ENCODE results near the gene MYO1G. TPM values are rescaled to one million over a fixed set of nuclear protein-coding genes. Genes with fewer than 3 reads are reported as not detected.

The MYO1G gene
- total RNA-seq, 1 experiment from 2014 or later = not detected

DNA sequence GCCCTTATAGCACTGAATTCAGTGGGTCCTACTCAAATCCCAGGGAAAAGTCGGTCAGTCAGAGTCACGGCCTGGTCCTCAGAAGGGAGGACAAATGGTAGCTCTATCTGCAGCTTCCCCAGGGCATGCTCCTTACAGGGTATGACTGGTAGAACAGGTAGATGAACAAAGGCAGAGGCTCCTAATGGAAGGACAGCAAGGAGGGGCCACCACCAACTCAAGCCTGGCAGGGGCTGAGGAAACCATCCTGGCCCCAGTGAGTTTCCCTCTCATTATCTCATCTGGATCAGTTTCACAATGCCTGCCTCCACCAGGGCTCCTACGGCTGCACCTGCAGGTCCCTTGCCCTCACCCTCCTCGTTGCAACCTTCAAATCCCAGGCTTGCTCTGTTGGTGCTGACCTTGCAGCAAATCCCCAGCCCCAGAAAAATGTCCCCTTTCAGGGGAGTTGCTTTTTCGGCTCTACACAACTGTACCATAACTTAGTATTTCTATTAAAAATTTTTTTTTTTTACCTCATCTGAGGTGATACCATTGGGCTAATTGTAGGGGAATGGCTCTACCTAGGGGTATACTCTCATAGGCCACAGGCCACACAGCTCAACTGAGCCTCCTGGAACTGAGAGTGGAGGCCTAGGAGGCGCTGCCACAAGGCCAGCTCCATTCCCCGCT lies 2.4 kb upstream of the MYO1G start:
- no peak for DNase-seq (ENCODE audit: low read depth)

DNA sequence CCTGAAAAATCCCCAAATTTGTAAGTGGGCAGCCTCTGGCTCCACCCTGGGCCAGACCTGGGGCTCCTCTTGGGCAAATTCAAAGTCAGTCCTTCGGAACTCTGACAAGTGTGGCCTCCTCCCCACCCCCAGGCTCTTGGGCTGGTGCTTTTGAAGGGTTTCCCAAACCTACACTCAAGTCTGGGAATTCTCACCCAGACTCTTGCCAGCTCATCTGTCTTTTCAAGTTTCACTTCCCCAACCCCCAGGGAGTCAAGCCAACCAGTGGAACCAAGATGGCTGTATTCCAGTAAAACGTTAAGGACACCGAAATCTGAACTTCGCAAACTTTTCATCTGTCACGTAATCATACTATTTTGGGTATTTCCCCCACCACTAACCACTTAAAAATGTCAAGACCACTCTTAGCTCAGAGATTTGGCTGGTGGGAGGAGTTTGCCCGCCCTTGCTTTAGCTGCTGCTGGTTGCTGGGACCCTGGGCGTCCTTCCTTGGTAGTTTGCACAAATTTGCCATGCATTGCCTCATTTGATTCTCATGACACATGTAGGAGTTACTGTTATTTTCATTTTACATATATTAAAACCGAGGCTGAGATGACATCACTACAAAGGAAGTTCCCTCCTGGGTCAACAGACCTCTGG lies 1.7 kb upstream of the MYO1G start:
- no peak for DNase-seq (ENCODE audit: low read depth)

DNA sequence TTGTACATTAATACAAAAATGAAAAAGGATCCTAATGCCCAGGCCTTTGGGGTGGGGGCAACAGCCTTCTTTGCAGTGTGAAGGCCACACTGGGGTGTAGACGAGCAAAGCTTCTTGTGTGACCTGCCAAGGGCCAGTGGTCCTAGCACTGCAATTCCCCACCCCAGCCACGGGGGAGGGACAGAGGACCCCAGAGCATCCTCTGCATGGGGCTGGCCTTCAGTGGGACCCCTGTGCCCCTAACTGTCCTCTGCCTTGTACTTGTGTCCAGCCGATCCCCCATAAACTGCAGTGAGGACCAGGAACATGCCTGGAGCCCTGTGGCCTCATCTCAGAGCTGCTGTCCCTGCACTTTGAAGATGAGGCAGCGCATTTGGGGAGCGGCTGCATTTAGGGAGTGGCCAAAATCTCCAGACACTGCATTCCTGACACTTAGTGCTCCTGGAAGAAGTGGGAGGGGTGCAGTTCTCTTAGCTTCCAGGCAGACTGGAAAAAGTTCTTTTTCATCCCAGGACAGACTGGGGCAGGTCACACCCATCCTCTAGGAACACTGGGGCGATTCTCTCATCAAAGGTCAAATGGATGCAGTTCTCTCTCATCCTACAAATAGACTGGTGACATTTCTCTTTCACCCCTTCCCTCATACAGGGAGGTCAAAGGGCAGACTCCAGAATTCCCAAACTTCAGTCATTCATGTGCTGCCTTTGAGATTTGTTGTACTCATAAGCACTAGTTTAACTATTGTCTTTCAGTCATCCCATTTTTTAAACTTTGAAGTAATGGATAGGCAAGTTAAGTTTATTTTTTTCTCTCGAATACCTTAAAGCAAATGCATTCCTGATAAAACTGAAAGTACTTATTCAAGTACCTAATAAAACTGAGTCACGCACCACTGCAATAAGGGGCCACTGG lies 922 bp upstream of the MYO1G start:
- DNase-seq (ENCODE audit: low read depth) = no peak

GRCh38 chr7:44977959-44978335 lies 868 bp downstream of the MYO1G start:
- DNase-seq (ENCODE audit: low read depth) = no peak

GRCh38 chr7:44977304-44977958 lies 1.4 kb downstream of the MYO1G start:
- no peak for DNase-seq (ENCODE audit: low read depth)

DNA sequence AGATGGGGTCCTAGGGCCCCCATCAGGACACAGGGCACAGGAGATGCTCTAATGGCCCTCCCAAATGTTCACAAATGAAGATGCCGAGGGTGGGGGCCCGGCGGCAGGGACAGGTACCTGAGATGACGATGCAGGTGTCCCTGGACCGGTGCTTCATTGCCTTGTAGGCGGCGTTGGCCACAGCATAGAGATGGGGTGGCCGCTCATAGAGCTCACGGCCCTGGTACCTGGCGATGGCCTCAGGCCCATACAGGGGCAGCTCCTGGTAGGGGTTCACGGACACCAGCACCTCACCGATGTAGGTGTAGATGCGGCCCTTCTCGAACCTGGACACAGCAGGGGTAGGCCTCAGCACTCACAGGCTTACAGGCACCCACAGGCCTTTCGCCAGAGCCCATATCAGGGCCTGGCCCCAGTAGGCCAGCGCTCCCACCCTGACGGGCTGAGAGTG lies 2.0 kb downstream of the MYO1G start:
- no peak for DNase-seq (ENCODE audit: low read depth)

DNA sequence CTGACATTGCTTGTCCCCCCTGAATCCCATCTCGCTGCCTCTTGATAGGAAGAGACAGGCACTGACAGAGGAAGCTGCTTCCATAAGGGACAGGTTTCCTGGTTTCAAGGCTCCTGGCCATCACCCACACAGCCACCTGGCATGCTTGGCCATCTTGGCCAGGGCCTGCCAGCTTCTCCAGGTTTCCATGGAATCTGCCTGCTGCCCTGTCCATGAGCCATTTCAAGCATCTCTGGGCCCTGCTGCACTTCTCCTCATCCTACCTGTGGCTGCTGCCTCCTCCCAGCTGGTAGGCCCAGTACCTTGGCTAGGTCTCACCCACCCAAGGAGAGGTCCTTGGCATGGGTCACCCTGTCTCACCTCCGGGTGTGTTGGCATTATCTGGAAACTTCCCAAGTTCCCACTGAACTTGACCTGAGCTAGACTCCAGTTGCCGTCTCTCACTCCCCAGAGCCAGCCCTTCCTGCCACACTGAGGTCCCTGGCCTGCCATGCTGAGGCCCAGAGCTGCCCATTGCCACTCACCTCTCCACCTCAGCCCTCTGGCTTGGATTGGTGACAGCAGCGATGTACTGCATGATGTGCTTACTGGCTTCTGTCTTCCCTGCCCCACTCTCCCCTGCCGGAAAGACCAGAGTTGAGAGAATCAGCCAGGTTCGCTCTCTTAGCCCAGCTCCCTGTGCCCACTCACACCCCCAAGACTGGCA lies 2.6 kb downstream of the MYO1G start:
- DNase-seq (ENCODE audit: low read depth) = no peak

DNA sequence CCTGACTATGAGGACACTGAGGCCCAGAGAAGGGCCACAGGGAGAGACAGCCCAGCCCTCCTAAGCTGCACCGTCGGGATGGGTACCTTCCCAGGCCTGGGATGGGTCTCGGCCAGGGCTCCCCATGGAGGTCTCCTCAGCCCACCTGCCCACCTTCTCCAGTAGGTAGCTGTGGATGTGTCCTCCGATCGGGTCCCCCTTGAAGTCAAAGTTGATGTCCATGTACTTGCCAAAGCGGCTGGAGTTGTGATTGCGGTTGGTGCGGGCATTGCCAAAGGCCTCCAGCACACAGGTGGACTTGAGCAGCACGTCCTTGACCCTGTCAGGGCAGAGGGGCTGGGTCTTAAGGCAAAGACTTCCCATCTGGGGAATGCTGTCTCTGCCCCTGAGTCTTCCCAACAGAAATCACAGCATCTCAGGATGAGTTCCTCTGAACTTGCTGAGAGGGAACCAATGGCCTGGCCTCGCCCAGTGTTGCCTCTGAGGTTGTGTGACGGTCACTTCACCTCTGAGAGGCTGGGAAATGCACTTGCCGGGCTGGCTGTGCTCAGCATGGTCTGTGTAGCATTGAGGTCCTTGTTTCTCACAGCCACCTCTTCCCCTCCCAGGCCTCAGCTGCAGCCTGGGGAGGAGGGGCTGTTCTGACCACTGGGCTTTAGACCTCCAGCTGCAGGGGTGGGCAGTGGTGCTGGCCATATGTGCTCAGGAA lies 3.3 kb downstream of the MYO1G start:
- no peak for DNase-seq (ENCODE audit: low read depth)

- DNase-seq (ENCODE audit: low read depth) = no peak
Measured at GRCh38 chr7:44974549-44974948, 4.3 kb downstream of the MYO1G start.

DNA sequence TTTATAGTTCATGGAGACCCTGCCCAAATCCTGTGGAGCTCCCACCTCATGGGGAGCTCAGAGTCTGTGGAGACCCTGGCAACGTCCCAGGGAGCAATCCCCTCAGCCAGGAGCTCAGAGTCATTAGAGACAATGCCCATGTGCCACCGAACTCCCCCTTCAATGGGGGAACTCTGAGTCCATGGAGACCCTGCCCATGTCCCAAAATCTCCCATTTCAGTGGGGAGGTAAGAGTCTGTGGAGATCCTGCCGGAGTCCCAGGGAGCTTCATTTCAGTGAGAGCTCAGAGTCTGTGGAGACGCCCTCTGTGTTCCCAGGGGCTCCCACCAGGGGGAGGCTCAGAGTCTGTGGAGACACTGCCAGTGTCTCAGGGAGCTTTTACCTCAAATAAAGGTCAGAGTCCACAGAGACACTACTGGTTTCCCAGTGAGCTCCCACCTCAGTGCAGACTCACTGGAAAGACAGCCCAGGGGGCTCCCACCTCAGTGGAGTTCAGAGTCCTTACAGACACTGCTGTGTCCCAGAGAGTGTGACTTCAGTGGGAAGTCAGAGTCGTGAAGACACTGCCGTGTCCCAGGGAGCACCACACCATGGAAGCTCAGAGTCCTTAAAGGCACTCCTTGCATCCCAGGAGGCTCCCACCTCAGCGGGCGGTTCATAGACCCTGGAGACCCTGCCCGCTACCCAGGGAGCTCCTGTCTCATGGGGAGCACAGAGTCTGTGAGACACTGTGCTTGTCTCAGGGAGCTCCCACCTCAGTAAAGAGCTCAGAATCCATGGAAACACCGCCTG lies 5.0 kb downstream of the MYO1G start:
- no peak for DNase-seq (ENCODE audit: low read depth)

DNA sequence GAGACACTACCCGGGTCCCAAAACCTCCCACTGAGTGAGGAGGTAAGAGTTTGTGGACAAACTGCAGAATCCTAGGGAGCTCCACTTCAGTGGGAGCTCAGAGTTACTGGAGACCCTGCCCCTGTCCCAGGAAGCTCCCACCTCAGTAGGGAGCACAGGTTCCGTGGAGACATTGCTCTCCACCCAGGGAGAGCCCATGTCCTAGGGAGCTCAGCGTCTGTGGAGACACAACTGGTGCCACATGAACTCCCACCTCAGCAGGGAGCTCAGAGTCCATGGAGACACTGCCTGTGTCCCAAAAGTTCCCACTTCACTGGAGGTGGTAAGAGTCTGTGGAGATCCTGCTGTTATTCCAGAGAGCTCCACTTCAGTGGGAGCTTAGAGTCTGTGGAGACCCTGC lies 6.3 kb downstream of the MYO1G start:
- DNase-seq (ENCODE audit: low read depth) = no peak

DNA sequence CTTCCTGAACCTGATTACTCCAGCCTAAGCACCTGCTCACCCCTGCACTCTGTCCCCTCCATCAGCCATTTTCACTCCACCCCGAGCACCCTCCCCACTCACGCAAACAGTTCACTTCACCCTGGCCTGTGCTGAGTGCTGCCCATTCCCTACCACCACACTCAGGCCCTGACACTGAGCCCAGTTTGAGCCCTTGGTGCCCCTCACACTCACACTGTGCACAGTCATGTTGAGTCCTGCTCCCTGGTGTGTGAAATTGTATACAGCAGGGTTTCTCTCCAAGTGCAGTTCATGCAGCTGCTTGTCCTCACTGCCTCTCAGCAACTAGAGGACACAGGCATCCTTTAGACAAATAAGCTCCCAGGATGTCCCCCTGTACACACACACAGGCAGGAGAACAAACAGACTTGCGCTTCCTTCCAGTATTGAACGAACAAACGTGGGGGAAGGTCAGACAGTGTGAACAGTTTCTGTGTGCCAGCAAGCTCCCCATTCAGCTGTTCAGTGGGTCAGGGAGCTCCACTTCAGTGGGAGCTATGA lies 6.8 kb downstream of the MYO1G start:
- no peak for DNase-seq (ENCODE audit: low read depth)

DNA sequence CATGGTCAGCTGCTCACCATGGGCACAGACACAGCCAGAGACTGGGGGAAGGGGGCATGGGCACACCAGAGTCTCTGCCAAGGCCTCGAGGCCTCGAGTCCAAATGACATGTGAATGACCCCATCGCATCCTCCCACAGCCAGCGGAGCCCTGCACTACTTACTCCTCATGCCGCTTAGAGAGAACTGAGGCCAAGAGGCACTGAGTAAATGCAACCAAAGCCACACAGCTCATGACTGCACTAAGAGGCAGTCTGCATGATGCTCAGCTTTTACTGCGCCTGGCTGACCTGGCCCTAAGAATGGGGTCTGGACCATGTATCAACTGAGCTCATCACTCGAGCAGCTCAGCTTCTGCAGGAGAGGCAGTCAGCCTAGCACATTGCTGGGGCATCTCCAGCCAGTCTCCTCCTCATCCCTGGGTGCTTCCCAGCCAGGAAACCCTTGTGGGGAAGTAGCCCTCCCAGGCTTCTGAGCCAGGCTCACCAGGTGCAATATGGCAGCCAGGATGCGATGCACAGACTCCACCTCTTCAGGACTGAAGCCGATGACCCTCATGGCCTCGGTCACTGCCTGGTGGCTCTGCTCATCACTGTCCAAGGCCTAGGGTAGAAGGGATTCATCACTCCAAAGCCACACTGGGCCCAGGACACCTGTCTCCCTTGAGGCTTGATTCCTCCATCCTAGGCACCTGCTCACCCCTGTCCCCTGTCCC lies 7.5 kb downstream of the MYO1G start:
- no peak for DNase-seq (ENCODE audit: low read depth)

DNA sequence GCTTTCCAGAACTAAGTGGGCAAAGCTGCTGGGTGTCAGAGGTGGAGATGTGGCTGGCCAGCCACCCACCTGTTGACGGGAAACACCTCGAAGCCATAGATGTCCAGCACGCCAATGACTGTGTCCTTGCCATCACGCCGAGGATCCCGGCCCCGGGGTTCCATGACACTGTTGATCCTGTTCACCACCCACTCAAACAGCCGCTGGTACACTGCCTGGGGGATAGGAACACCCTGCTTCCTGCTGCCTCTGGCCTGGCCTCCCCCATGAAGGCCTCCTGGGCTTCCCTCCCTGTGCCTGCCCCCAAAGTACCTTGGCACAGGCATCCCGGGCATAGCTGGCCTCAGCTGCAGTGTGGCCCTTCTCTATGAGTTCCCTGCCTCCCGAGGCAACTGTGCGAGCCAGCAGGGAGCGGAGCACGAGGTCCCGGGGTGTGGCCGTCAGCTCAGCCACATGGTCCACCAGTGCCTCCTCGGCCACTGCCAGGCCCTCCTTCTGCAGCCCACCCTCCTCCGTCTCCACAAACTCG lies 8.2 kb downstream of the MYO1G start:
- DNase-seq (ENCODE audit: low read depth) = no peak

GRCh38 chr7:44969701-44970522 lies 8.9 kb downstream of the MYO1G start:
- DNase-seq (ENCODE audit: low read depth) = no peak

- DNase-seq (ENCODE audit: low read depth) = no peak
Measured at GRCh38 chr7:44969049-44969700, 9.6 kb downstream of the MYO1G start.

Measured in HT1080 (cell line).